WI38 (cell line): ENCODE data around the gene SLC16A11.

ENCODE experiments used
- H3K4me3 ChIP-seq: 2 replicates; pipeline ENCODE4 v1.5.1; 2011; ENCODE audit warnings: low read depth, mild to moderate bottlenecking, control low read depth, low read length
- CTCF ChIP-seq: IDR thresholded peaks from 2 replicates; pipeline ENCODE4 v1.5.1; 2012; ENCODE audit warnings: low read depth, mild to moderate bottlenecking, control low read depth, low read length

The SLC16A11 gene

GRCh38 chr17:7029096-7029495, 14.8 kb downstream of the SLC16A11 start:
- TF ChIP-seq CTCF, result no peak
- no peak overlapping the region for H3K4me3 ChIP-seq

- no peak overlapping the region for H3K4me3 ChIP-seq
- TF ChIP-seq CTCF, result no peak
These were observed 16.6 kb downstream of the SLC16A11 start for GRCh38 chr17:7027335-7027734.

DNA sequence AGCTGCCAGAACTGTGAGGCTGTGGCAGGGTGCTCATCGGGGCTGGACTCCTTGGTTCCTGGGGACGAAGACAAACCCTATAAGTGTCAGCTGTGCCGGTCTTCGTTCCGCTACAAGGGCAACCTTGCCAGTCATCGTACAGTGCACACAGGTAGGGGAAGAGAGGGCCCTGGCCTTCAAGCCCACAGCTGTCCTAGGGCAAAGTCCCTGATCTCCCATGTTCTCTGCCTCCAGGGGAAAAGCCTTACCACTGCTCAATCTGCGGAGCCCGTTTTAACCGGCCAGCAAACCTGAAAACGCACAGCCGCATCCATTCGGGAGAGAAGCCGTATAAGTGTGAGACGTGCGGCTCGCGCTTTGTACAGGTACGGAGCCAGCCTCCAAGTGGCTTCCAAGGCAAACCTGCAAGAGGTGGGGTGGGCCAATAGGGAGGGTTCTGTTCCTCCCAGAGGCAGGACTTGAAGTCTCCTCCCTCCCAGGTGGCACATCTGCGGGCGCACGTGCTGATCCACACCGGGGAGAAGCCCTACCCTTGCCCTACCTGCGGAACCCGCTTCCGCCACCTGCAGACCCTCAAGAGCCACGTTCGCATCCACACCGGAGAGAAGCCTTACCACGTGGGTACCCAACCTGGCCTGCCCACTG, 17.3 kb downstream of the SLC16A11 start:
- no peak overlapping the region for H3K4me3 ChIP-seq
- TF ChIP-seq CTCF, result no peak

DNA sequence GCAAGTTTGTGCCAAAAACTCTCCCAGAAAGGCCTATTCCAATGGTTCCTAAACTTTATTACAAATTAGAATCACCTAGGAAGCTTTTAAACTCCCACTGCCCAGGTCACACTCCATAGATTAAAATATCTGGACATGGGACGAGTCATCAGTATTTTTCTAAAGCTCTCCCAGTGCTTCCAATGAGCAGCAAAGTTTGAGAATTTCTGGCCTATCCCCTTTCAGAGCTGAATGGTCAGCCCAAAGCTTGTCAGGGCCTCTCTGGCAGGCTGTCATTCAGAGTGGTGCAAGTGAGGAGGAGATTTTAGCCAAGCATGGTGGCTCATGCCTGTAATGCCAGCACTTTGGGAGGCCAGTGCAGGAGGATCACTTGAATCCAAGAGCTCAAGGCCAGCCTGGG, 18.6 kb downstream of the SLC16A11 start:
- no peak overlapping the region for H3K4me3 ChIP-seq
- no peak for TF ChIP-seq CTCF

GRCh38 chr17:7024402-7024785, 19.5 kb downstream of the SLC16A11 start:
- no peak overlapping the region for H3K4me3 ChIP-seq
- no peak for TF ChIP-seq CTCF

DNA sequence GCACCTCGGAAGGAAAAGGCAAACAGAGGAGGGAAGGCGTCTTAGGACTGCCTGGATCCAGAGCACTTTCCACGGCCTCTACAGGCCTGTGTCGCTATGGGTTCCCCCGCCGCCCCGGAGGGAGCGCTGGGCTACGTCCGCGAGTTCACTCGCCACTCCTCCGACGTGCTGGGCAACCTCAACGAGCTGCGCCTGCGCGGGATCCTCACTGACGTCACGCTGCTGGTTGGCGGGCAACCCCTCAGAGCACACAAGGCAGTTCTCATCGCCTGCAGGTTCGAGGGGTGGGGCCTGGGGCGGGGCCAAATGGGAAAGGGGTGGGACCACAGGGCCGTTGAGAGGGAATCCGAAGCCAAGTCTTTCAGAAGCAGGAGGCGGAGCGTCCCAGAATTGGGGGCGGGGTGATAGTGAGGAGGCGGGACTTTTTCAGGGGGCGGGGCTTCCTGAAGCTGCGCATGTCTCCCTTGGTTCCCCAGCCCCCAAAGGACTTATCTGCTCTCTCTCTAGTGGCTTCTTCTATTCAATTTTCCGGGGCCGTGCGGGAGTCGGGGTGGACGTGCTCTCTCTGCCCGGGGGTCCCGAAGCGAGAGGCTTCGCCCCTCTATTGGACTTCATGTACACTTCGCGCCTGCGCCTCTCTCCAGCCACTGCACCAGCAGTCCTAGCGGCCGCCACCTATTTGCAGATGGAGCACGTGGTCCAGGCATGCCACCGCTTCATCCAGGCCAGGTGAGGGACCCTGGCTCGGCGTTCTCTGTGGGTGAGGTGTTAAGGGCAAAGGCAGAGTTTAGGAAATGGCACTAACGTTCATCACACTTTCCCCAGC, 20.1 kb downstream of the SLC16A11 start:
- no peak overlapping the region for H3K4me3 ChIP-seq

More for the DNA sequence above, 20.1 kb downstream of the SLC16A11 start:
- TF ChIP-seq CTCF, result no peak
